ENCODE measurements around the gene PHLDA1. TPM values are rescaled to one million over a fixed set of nuclear protein-coding genes. Genes with fewer than 3 reads are reported as not detected.

Gene PHLDA1
- total and polyA plus RNA-seq, 2 of the 4 experiments (the other 2 are of a cell fraction): 27.8 to 32.4 TPM

GRCh38 chr12:76013603-76014002, 18.0 kb downstream of the PHLDA1 start:
- no CpG with 5 or more reads among the region's 4 CpGs for WGBS, 2 experiments (ENCODE audit: extremely low coverage in 2 of 2, insufficient read length in 1 of 2)
- H2AK5ac ChIP-seq (ENCODE audit: low read depth, low read length): peak overlapping the region; percentile 77
- peaks cover 13% of the 10 kb centered on the region for H3K4me1 ChIP-seq (ENCODE audit: control insufficient read depth, insufficient read depth, low read length)
- 0 out of 2 replicates have a peak overlapping the region, but pooled peaks have one; percentile 25 for H3K4ac ChIP-seq (ENCODE audit: low read depth, low read length)
- H3K79me1 ChIP-seq (ENCODE audit: low read depth in 1 of 2, low read length in 2 of 2): peaks cover 0 to 11% of the 10 kb centered on the region in 2 experiments
- H2BK15ac ChIP-seq (ENCODE audit: low read depth, low read length): no peak overlapping the region
- no peak overlapping the region for H2BK5ac ChIP-seq (ENCODE audit: low read depth, low read length, poor library complexity, severe bottlenecking)
- H4K5ac ChIP-seq (ENCODE audit: low read depth, low read length): no peak overlapping the region
- peak overlapping the region; percentile 69 for H2BK120ac ChIP-seq (ENCODE audit: low read depth, low read length)
- dilution Hi-C loops (cut with HindIII; ENCODE audit: low sequenced_read_pairs, unreplicated experiment): no loop called here
- H3K4me2 ChIP-seq (ENCODE audit: low read depth, low read length): no peak overlapping the region
- no peak overlapping the region for H4K91ac ChIP-seq (ENCODE audit: insufficient read depth, low read depth, low read length)
- no peaks in the 10 kb centered on the region for H3K27me3 ChIP-seq (ENCODE audit: control insufficient read depth, insufficient read depth, low read length)
- ATAC-seq (ENCODE audit: low read depth) (no peak), DNase-seq (no peak)
- H3K56ac ChIP-seq (ENCODE audit: extremely low read depth, insufficient read depth, low read length): no peak overlapping the region
- H4K8ac ChIP-seq (ENCODE audit: low read depth in 2 of 2, low read length in 2 of 2): no peak overlapping the region
- POLR2A ChIA-PET (ENCODE audit: unreplicated experiment): no interaction called here
- H3K18ac ChIP-seq (ENCODE audit: low read depth, low read length): no peak overlapping the region
- no peak for TF ChIP-seq CEBPB (IDR thresholded peaks at IDR 0.05; ENCODE audit: low read depth, low read length)
- TF ChIP-seq CHD1 (IDR thresholded peaks at IDR 0.05; ENCODE audit: low read depth, low read length): no peak
- no peak for TF ChIP-seq CTCF (conservative IDR thresholded peaks at IDR 0.05; ENCODE audit: low read depth, low read length)
- TF ChIP-seq FOS (IDR thresholded peaks at IDR 0.05; ENCODE audit: low read depth, low read length): no peak
- TF ChIP-seq BHLHE40 (IDR thresholded peaks at IDR 0.05; ENCODE audit: low read depth, low read length): no peak
- no peak for TF ChIP-seq RFX5 (IDR thresholded peaks at IDR 0.05; ENCODE audit: low read depth, low read length)
- TF ChIP-seq RAD21 (IDR thresholded peaks at IDR 0.05; ENCODE audit: low read length): no peak
- TF ChIP-seq MAZ (IDR thresholded peaks at IDR 0.05; ENCODE audit: borderline replicate concordance, low read depth, low read length): no peak
- TF ChIP-seq NFE2L2 (IDR thresholded peaks at IDR 0.05; ENCODE audit: low read depth, low read length): no peak
- TF ChIP-seq SMC3 (IDR thresholded peaks at IDR 0.05; ENCODE audit: low read depth, low read length): no peak
- TF ChIP-seq MAFK (IDR thresholded peaks at IDR 0.05; ENCODE audit: low read depth, low read length): no peak
- TF ChIP-seq ELK1 (IDR thresholded peaks at IDR 0.05; ENCODE audit: borderline replicate concordance, low read depth, low read length): no peak
- TF ChIP-seq RCOR1 (IDR thresholded peaks at IDR 0.05; ENCODE audit: insufficient replicate concordance, low read length): no peak
- TF ChIP-seq USF2 (IDR thresholded peaks at IDR 0.05; ENCODE audit: low read depth, low read length): no peak
- no peak for TF ChIP-seq MXI1 (IDR thresholded peaks at IDR 0.05; ENCODE audit: borderline replicate concordance, low read depth, low read length)
- no peak for TF ChIP-seq POLR2A (IDR thresholded peaks at IDR 0.05; ENCODE audit: low read depth, low read length)
- CTCF ChIA-PET: no interaction called here
- peaks cover 10% of the 10 kb centered on the region for H3K9me1 ChIP-seq (ENCODE audit: insufficient read depth, low read length)
- no peaks in the 10 kb centered on the region for H3K36me3 ChIP-seq (ENCODE audit: control insufficient read depth, insufficient read depth, low read length)
- no peak overlapping the region for H3K9ac ChIP-seq (ENCODE audit: low read depth, low read length)
- H2AFZ ChIP-seq (replicated peaks; ENCODE audit: low read length, poor library complexity): no peak overlapping the region
- H3K27ac ChIP-seq (ENCODE audit: insufficient read depth, low read length): no peak overlapping the region
- H3K9me3 ChIP-seq (ENCODE audit: control insufficient read depth, insufficient read depth, low read length): no peaks in the 10 kb centered on the region
- in situ Hi-C loops (cut with MboI; ENCODE audit: low sequenced_read_pairs): no loop called here
- no peak overlapping the region for H3K4me3 ChIP-seq (ENCODE audit: insufficient read depth, low read depth, low read length)
- H4K20me1 ChIP-seq (ENCODE audit: insufficient read depth, low read length): no peaks in the 10 kb centered on the region
- H2BK20ac ChIP-seq (ENCODE audit: low read depth, low read length): peak overlapping the region; percentile 36; the same call in 1 of the 2 replicates
- intact Hi-C loops (cut with micrococcal nuclease): no loop called here
- BruUV-seq (replicated peaks): no TSS peak
- H3K14ac ChIP-seq (replicated peaks; ENCODE audit: low read depth, low read length): no peak overlapping the region
- peak overlapping the region; percentile 44 for H2AK9ac ChIP-seq (replicated peaks; ENCODE audit: low read depth, low read length, poor library complexity)
- no peak overlapping the region for H3K23ac ChIP-seq (ENCODE audit: low read depth, low read length)
